GOT3 (cell line): Measurements from ENCODE around the gene GJB2.

Source experiments
- DNase-seq: peaks from one replicate; lab custom pipeline; 2025; ENCODE audit warnings: mixed read lengths; lab: John Stamatoyannopoulos, UW

GJB2 gene

DNA sequence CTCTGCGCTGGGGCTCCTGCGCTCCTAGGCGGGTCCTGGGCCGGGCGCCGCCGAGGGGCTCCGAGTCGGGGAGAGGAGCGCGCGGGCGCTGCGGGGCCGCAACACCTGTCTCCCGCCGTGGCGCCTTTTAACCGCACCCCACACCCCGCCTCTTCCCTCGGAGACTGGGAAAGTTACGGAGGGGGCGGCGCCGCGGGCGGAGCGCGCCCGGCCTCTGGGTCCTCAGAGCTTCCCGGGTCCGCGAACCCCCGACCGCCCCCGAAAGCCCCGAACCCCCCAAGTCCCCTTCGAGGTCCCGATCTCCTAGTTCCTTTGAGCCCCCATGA, at the start of gene GJB2:
GJB2 (minus strand) TSS at position 103 of the 326 bp plus-strand sequence. CDS start 3,357 bp downstream, outside the sequence.
- DNase-seq = no peak

- DNase-seq = no peak
Observed at GRCh38 chr13:20241593-20241992, 48.9 kb upstream of the GJB2 start.

DNA sequence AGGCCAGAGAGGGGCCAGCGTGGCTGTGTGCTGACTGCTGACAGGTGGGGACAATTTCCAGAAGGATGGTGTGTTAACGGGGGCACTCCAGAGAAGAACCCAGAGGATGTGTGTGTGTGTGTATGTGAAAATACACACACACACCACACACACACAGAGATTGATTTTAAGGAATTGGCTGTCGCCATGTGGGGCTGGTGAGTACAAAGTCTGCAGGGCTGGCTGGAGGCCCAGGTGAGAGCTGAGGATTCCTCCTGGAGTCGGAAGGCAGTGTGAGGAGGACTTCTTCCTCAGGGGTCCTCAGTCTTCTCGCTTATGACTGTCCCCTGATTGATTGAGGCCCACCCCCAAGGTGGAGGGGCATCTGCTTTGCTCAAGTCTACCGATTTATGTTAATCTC, 47.0 kb upstream of the GJB2 start:
- DNase-seq = no peak

DNA sequence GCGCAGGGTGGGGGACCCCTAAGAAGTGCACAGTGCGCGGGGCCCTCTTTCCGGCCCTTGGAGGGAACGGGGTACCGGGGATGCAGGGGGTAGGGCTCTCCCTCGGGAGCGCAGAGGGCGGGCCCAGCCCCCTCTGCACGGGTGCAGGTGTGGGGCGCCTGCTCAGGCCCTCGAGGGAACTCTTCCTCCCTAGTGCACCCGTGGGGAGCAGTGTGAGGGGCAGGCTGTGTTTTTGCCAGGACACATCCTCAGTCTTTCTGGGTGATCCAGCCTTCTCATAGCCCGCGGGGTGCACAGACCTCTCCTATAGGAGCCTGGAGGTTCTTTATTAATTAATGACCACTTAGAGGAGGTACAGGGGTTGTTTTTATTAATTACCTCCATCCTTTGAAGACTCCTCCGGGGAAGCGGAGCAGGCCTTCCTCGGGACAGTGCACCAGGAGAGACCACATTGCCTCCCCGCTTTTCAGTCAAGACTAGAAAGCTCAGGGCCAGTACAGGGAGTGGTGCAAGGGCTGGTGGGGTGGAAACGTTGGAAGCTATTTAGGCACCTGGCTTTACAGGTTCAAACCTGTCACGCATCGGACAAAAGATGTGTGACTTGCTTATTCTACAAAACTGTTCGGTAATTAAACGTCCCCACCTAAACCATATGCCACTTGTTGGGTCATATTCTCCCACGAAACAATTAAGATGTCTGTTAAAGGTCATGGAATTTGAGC, 40.0 kb upstream of the GJB2 start:
- DNase-seq = no peak

- no peak for DNase-seq
Observed at GRCh38 chr13:20231839-20232555, 39.3 kb upstream of the GJB2 start, which contains the start of gene GJB6. TSS of gene GJB6 (minus strand) at chr13:20232319. CDS start at chr13:20223480, 8,839 bp downstream.

GRCh38 chr13:20230913-20231838, 38.4 kb upstream of the GJB2 start:
- no peak for DNase-seq

GRCh38 chr13:20227730-20228129, 35.0 kb upstream of the GJB2 start:
- no peak for DNase-seq

DNA sequence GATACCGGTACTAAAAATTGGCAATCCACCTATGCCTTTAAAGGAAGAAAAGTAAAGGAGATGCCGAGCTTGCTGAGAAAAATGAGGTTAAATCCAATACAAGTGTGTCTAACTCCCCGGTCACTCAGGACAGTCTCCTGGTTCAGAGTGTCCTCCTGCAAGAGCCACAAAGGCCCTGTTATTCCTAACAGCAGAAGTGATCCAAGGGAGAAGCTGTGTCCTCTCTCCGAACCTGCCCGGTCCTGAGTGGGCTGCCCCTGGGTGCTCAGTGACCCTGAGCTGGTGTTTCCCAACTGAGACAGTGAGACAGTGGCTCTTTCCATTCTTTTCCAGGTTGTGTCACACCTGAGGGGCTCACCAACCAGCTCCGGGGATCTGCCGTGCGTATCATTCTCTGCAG, 34.5 kb upstream of the GJB2 start:
- no peak for DNase-seq

- DNase-seq = no peak
Observed at GRCh38 chr13:20222553-20222952, 29.8 kb upstream of the GJB2 start.

DNA sequence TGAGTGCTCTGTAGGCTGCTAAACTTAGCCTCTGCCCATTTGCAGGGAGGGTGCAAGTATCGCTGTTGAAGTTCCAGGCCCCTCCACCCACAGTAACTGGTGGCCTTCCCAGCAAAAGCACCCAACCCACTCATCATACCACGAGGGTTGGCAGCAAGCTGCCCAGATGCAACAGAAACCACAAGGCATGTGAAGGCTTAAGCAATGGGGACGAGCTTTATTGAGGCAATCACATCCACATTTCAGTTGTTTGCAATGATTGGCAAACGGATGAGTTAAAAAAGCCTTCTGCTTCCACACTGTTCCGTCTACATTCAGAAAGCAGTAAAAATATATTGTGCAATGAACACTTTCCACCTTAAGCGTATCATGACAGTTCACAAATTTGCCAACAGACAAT, 29.0 kb upstream of the GJB2 start:
- no peak for DNase-seq

DNA sequence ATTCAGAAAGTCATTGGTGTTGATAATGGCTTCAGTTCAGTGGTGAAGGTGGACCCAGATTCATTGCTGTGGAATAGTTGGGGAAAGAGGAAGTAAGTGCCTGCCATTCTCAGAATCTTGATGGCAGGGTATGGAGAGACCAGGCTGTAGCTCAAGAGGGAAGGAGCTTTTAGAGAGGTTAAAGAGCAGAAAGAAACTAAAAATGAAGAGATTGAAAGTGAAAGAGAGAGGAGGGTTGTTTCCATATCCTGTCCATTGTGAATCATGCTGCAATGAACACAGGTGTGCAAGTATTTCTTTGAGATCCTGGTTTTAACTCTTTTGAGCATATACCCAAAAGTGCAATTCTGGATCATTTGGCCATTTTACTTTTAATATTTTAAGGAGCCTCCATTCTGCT, 26.8 kb upstream of the GJB2 start:
- no peak for DNase-seq

GRCh38 chr13:20217168-20217567, 24.4 kb upstream of the GJB2 start:
- no peak for DNase-seq

GRCh38 chr13:20209948-20210347, 17.2 kb upstream of the GJB2 start:
- DNase-seq = no peak

- no peak for DNase-seq
Observed at GRCh38 chr13:20206698-20207235, 14.0 kb upstream of the GJB2 start.

DNA sequence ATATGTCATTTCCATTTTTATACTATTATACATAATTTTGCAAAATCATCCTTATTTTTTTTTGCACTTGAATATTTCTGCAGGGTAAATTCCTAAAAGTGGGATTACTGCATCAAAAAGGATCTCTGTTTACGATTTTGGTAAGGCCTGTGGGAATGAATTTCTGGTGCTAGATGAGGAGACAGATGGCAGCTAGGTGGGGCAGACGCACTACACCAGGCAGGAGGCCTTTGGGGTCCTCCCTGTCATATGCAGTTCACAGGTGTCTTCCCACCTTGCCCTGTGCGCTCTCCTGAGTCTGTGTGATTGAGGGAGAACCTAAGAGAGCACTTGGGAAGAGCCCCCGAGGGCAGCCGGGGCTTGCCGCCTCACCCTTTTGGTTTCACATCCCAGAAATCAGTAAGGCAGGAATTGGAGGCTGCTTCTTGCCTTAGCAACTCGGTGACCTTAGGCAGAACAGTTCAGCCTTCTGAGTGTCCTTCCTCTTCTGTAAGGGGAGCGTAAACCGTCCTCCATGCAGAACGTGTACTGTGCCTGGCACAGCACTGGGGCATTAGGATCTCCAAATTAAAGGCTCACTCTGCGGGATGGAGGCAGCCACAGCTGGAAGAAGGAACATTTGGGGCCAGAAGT, 13.4 kb upstream of the GJB2 start:
- no peak for DNase-seq

DNA sequence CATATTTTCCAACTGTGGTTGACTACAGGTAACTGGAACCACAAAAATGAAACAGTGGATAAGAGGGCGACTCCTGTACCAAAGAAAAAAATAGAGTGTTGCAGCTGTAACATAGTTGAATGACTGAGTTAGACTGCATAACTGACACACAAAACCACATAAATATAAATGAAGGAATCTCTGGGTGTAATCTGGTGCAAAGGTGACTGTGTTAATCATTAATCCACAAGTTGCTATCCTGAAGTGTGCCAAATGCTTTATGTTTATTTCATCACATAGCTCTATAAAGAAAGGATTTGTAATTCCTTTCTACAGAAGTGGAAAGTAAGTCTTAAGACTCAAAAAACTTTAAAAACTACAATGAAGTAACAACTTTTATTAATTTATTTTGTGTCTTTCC, 6.0 kb upstream of the GJB2 start:
- DNase-seq = no peak

DNA sequence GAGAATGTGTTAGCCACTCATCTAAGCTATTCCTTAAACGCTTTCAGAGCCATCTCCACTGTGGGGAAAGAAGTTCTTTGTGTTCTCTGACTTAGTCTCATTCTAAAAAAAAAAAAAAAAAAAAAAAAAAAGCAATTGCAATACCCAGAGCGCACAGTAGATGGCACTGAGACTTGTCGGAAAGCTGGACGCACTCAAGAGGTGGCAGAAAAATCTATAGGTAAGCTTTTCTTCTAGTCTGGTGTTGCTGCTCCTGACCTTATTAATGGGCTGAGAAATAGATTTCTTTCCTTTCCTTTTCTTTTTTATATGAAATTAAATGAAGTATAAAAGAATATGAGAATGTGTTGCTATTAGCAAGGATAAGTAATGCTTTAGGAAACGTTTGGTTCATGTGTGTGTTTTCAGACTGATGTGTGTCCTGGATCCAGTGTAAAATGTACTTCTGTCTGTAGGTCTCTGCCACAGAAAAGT, 4.7 kb upstream of the GJB2 start:
- no peak for DNase-seq

- no peak for DNase-seq
Observed at GRCh38 chr13:20195801-20196200, 3.1 kb upstream of the GJB2 start.

DNA sequence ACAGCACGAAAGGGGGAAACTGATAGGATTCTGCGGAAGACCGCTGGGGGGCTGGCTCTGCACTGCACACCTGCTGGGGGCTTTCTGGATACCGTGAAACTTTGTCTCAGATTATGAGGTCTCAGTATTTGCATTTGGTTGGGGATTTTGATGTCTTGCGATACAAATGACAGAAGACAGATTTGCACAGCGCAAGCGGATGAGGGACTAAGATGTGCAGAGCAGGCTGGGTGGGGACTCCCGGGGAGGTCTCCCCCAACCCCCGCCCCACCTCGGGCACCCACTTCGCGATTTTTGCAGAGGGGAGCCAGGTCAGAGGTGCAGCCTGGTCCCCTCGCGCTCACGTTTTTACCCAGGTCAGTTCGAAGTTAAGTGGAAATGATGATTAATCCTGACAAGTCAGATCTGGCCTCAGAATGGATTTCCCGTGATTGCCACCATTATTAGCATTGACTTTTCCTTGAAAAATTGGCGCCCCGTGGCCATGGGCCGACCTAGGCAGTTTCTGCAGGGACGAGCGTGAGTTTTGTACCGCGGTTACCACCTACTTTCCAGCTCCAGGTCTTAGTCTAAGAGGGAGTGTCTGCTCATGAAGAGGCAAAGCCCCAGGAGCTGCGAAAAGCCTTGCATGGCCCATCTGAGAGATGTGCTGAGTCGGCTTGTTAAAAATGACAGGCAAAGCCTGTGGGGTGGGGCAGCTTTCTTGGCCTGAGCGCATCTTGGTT, 1.3 kb upstream of the GJB2 start:
- no peak for DNase-seq

DNA sequence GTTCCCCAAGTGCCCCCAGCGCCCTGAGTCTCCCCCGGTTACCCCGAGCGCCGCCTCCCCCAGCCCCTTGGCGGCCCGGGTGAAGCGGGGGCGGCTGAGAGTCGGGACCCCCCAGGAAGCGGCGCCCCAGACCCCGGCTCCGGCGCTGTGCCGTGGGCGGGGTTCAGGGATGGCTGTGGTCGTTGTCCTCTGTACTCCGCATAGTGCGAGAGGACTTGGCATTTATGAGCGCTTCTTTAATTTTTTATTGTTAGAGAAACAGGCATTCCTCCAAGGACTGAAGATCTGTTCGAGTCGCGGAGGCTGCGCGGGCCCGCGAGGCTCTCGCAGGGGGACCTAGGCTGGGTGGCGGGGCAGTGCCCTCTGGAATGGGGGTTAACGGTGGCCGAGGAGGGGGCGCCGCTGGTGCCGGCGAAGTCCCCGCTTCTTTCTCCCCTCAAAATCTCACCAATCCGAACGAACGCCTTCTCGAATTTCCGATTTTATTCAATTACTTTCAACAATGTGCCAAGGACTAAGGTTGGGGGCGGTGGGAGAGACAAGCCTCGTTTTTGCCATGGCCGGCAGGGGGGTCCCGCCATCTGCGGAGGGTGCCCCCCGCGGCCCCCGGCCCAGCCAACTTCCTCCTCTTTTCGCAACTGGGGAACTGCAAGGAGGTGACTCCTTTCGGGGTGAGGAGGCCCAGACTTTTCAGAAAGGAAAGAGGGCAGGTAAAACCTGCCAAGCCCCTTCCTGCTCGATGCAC, 596 bp upstream of the GJB2 start:
- no peak for DNase-seq
